Amniotic stem cell (primary cell): ENCODE data around the gene WSCD2.

Experiments
- DNase-seq: peaks from one replicate; lab custom pipeline; 2025; lab: John Stamatoyannopoulos, UW

WSCD2 gene

DNA sequence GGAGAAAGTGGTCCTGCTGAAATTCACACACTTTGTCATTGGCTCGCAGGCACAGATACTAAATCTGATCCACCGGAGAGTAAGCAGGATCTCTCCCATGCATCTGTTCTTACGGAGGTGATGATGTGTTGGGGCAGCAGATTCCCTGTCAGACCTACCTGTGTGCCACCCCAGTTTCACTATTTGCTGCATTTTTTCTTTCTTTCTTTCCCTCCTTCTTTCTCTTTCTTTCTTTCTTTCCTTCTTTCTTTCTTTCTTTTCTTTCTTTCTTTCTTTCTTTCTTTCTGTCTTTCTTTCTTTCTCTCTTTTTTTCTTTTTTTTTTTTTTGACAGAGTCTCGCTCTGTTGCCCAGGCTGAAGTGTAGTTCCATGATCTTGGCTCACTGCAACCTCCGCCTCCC is 37.4 kb downstream of the WSCD2 start:
- no peak for DNase-seq

DNA sequence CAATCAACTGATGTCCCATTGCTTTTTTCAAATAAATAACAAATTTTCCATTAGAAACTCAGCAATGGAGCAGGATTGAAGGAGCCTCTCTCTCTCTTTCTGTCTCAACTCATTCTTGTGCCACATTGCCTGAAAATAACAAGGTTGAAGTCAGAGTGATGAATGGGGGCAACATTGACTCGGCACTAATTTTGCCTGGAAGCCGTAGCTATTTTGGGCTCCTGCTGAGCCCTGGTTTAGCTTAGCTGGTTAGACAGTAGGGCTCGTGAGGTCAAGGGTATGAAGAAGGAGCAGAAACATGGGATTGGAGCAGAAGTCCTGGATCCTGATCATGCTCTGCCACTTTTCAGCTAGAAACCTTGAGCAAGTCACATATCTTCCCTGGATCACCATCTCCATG is 38.9 kb downstream of the WSCD2 start:
- no peak for DNase-seq

DNA sequence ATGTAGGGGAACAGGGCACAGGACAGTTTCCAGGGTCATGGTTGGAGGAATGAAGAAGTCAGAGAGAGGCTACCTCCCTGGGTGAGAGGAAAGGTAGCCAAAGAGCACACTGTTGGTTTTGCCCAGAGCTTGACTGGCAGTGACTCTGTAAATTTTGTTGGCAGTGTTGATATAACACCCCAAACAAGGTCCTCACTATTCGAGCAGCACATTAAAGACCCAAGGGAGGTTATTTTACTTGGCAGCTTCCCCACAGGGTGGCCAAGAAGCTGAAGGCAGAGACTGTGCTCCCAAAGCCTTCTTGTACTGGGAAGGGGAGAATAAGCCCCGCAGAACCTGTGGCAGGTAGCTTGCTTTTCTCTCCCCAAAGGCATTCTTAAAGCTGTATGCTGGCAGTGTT is 40.6 kb downstream of the WSCD2 start:
- no peak for DNase-seq

DNA sequence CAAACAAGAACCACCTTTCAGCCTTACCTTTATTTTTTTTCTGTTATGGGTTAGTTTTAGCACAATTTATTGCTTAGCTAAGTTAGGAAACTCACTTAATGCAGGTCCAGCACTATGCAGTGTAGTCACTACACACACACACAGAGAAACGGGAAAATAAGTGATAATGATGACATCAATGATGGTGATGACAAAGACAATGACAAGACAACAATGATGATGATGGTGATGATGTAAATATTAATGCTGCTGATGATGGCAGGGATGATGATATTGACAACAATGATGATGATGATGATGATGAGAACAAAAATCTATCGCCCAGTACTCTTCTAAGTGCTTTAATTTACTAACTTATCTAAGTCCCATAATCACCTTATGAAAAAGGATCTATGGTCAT is 41.1 kb downstream of the WSCD2 start:
- DNase-seq, result no peak

DNA sequence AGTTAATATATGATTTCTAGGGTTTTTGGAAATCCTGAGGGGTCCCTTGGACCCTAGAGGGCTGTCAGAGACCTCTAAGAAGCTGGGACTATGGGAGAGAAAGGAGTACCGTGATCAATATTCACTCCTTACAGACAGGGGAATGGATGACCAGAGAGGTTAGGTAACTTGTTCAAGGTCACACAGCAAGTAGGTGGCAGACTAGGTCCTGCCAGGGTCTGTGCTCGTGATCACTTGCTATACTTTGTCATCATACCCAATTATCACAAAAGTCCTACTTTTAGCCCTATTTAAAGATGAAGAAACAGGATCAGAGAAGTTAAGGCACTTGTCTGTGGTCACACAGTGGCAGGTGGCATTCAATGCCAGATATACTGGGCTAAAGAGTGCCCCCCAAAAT is 42.9 kb downstream of the WSCD2 start:
- no peak for DNase-seq

DNA sequence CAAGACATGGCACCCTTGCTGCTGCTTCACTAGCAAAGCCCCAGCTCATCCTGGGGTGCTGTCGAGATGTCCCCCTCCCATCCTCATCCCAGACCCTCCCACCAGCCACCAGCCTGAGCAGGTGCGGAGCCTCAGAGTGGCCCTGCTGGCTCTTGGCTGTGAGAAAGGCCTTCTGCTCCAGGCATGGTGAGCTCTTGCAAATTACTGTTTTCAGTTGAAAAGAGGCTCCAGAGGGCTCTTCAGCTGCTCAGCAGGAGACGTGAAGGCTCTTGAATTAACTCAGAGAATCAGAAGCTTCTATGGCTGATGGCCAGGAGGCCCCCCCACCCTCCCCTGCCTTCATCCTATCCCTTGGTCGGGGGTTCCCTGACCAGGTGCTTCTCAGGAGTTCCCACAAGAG is 44.1 kb downstream of the WSCD2 start:
- no peak for DNase-seq

DNA sequence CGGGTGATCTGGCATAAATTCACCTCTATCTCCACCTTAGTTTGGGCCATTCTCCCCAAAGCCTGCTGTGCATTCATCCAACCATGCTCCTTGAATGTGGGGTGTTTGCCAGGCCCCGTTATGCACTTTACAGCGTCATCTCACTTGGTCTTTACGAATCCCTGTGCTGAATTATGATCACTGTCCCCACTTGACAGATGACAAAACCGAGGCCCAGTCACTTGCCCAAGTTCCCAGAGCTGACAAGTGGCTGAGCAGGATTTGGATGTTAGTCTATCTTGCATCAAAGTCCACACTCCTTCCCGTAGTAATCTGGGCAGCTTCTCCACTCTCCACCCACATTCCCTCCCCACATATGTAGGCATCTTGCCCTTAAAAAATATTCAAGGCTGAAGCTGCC is 44.8 kb downstream of the WSCD2 start:
- DNase-seq, result no peak

DNA sequence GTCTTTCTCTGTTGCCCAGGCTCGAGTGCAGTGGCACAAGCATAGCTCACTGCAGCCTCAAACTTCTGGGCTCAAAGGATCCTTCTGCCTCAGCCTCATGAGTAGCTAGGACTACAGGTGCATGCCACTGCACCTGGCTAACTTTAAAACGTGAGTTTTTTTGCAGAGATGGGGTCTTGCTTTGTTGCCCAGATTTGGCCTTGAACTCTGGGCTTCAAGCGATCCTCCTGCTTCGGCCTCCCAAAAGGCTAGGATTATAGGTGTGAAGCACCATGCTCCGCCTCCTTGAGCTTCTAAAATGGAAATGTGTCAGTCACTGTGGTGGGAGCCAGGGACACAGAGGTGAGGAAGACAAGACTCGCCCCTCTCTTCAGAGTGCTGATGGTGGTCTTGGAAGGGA is 45.6 kb downstream of the WSCD2 start:
- no peak for DNase-seq

DNA sequence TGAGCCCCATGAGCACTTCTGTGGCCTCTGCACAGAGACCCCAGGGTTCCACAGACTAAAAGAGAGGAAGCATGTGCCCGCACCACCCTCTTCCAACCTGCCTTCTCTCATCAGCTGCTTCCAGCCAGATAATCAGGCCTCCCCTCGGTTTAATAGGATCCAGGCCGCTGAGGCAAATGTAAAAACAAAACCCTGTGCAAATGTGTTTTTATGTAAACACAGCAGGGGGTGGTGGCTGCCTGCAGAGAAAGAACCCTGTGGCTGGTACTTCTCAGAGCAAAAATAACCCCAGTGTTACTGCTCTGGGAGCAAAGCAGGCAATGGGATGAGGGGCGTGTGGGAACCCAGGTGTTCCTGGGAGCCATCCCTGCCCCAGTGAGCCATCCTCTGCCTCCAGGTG is 46.2 kb downstream of the WSCD2 start:
- no peak for DNase-seq

DNA sequence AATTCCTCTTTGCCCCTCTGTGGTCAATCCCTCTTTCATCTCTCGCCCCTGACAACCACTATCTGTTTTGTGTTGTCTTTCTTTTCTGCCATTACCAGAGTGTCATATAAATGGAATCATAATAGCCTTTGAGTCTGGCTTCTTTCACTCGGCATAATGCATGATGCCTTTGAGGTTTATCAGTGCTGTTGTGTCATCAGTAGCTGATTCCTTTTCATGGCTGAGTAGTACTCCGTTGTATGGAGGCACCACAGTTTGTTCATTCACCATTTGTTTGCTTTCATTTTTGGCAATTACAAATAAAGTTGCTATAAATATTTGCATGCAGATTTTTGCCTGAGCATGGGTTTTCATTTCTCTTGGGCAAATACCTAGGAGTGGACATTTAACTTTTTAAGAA is 47.2 kb downstream of the WSCD2 start:
- DNase-seq, result no peak

DNA sequence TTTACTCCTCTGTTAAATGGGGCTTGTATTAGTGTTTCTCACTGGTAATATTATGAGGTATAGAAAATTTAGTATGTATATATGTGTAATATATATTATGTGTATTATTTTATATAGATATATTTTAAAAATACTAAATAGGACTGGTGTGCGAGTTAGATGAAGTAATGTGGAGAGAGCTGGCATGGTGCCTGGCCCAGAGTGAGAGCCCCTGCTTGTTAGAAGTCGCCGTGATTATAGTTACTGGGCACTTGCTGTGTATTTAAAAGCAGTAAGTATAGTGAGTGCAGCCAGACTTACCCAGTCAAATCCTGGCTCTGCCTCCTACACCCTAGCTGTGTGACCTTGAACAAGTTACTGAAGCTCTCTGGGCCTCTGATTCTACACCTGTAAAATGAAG is 48.0 kb downstream of the WSCD2 start:
- DNase-seq, result no peak

DNA sequence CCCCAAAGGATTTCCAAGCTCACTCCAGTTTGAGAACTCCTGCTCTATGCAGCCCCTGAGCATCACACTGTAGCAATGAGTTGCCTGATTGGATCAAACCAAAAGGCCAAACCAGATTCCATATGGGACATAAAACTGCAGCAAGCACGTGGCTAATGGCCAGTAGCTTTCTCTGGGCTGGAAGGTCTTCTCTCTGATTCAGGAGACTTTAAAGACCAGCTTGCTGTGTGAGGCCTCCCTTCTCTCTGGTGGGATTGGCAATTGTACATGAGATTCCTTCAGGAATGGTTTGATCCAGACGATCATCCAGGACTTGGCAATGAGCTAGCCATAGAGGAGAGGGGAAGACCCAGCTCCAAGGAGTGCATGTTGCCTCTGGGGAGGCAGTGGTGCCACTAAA is 50.2 kb downstream of the WSCD2 start:
- no peak for DNase-seq

DNA sequence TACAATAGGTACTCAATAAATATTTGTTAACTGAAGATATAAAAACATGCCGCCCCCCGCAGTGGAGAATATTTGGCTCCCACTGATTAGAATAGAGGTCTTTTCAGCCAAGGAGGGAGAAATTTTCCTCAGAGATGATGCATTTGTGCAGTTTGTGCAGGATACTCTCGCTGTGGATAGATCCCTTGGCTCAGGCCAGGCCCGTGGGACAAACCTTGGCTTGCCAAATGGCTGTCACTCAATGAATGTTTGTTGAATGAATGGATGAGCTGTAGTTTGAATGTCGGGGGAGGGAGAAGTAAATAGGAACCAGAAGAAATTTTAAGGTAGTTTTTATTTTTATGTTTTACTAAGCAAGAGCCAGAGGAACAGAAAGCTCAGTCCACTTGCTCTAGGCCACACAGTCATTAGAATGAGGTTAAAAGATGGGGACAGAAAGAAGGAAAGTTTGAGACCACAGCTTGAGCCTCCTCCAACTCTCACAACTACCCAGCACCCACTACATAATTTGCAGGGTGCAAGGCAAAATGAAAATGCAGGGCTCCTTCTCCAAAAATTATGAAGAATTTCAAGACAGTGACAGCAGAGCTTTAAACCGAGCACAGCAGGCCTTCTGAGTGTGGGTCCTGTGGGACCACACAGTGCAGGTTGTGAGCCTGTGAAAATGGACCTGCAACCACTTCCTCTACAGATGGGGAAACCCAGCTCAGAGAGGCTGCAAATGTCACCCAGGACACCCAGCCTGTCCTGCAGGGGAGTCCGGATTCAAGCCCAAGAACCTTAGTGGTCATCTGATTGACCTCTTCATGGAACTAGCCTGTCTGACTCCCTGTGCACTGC is 51.4 kb downstream of the WSCD2 start:
- DNase-seq, result no peak

DNA sequence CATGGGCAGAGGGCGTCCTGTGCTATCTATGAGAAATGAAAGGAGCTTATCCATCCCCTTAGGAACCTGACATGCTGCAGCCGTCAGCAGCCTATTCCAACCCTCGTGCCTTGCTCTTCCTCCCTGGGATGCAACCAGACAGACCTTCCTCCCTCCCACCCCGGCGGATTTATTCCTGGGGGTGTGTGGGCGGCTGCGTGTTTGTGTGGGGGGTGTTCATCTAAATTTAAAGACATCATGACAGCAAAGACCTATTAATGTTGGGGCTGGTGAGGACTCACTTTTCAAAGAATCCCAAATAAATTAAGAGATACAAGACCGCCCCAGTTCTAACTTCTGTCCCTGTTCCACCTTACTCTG is 52.0 kb downstream of the WSCD2 start:
- DNase-seq, result no peak

DNA sequence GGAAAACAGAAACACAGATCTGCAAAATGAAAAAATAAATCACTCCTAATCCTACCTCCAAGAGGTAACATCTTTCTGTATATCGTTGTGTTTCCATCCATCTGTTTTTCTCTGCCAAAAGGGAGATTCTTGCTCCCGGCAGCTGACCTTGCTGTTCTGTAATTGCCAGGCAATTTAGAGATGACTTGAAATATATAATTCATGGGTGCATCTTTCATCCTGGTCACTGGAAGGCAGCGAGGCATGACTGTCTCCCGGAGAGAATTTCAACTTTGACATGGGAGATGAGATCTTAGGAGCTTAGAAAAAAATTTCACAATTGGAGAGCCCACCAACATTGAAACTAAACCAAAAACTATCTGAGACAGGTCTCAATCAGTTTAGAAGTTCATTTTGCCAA is 53.0 kb downstream of the WSCD2 start:
- DNase-seq, result no peak

DNA sequence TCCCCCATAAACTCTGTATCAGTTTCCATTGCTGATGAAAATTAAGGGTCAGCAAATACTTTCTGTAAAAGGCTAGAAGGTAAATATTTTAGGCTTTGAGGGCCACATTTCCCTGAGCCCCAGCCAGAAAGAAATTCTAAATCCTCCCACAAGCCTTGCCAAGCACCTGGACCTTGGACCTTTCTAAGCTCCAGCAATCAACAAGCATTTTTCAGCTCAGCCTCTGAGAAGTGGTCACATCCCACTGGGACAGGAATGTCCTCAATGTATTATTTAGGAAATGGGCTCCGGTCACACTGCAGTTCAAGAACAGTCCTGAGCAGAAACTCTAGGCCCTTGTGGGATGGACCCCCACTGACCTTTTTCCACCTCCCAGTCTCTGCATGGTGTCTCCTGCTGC is 55.9 kb downstream of the WSCD2 start:
- DNase-seq, result no peak

DNA sequence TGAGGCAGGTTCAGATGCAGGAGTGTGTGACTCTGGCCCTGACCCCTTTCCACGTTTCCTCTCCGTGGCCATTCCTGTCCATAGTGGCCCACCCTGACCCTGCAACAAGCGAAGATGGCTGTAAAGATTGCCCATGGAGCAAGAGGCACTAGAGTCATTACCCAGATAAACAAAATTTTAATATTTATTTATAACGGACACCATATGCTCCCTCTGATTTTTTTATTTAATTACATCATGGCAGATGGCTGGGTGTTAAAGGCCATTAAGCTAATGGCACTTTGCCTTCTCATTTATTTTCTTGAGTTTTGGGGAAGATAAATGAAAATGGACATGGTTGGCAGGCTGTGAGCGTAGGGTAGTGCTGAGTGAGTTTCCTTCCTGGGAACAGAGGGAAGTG is 58.7 kb downstream of the WSCD2 start:
- no peak for DNase-seq

DNA sequence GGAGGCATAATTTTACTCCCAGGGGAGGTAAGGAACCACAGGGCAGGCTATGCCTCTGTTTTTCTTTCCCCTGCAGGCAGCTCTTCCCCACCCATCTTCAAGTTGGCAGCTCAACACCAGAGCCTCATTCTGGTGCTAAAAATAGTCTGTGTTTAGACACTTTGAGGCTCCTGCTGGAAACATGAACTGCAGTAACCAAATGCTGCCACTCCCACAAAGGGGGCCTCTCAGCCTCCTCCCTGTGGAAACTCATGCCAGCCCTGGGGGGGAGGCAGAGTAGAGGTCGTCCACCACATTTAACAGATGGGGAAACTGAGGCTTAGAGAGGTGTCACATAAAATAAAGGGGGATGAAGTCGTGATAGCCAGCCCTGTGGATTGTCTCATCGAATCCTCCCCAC is 61.4 kb downstream of the WSCD2 start:
- no peak for DNase-seq

DNA sequence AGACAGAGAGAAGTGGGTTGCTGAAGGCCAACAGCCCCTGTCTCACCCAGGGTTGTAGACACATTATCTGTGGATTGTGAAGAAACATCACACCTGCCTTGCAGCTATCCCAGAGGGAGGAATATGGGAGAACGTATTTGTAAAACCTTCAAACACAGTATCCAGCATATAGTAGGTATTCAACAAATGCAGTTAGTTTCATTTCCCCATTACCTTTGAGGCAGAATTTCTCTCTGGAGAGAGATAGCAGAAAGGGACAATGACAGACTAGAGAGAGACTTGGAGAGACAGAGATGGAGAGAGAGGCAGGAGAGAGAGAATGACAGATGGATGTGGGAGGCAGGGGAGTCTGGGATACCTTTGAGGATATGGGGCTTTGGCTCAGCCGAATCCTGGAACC is 62.0 kb downstream of the WSCD2 start:
- DNase-seq, result no peak

DNA sequence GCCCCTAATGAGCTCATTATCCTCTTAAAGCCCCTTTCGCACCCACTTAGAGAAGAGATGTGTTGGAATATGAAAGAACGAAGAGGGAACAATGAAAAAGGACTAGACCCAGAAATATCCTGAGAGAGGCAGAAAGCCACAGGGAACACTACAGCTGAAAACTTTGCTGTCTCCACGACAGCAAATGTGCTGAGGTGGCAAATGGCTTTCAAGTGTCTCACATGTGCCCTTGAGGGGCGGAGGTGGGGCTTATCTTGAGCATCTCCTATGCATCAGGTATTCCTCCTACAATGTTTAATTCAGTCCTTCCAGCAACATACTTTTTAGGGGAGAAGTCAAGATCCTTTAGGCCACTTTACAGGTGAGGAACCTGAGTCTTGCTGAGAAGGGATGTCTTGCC is 62.9 kb downstream of the WSCD2 start:
- no peak for DNase-seq

DNA sequence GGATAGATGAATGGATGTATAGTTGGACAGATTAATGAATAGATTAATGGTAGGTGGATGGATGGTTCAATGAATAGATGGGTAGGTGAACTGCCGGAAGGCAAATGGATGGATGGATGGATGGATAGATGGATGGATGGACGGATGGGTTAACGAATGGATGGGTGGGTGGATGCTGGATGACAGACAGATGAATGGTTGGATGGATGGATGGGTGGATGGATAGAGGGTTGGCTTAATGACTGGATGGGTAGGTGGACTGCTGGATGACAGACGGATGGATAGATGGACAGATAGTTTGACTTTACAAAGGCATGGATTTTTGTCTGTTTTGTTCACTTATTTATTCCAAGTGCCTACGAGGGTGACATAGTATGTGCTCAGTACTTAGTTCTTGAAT is 64.4 kb downstream of the WSCD2 start:
- no peak for DNase-seq

DNA sequence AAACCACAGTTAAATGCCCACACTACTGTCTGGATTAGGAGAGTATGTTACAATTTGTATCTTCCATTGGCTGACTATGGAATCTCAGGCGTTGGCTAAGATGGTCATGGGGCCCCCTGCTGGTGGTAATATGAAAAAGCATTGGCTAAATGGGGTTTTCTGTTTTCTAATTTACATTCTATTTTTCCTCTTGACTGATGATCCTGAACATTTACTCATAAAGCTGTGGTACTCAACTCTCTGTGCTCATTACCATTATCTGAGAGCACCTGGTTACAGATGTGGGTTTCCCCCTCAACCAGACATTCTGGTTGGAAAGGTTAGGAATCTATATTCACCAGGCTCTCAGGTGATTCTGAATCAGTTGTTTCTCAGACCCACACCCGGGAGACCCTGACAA is 64.8 kb downstream of the WSCD2 start:
- no peak for DNase-seq

DNA sequence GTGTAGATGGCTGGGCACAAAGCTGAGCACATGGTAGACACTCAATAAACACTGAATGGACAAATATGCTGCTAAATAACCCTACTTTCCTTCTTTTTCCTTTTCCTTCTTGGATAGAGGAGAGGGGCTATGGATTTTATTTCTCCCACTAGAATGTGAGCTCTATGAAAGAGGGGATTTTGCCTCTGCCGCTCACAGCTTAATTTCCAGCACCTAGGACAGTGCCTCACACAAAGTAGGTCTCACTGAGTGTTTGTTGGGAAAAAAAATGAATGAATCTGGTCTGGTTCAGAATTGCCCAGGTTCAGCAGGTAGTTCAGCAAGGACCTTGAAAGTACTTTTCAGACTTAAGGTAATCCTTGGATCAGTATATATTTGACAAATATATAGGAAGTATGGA is 65.5 kb downstream of the WSCD2 start:
- no peak for DNase-seq

DNA sequence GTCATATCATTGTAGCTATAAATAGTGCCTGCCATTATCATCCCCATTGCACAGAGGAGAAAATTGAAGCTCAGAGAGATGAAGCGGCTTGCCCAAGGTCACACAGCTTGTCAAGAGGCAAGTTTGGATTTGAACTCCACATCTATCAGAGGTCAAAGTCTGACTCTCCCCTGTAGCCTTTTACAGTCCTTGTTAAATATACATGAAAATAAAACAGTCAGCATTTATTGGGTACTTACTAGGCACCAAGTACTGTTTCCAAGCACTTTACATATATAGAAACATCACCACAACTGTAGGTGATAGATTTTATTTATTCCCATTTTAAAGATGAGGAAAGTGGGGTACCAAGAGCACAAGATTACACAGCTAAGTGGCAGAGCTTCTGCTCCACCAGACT is 67.2 kb downstream of the WSCD2 start:
- DNase-seq, result no peak

DNA sequence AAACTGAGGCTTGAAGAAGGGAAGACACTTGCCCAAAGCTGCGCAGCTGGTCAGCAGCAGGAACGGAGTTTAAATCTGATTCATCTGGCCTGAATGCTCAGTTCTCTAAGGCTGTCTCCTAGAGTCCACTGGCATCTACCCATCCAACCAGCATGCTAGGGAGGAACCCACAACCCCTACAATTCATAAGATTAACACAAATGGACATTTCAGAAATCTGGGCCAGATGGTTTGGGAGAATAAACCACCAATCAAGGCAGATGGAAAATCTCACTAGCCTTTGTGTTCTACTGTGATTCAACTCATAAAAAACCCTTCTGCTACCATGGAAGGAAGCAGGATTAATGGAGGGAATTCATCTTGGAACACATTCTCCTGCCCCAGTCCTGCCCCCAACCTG is 67.8 kb downstream of the WSCD2 start:
- DNase-seq, result no peak
